ENCODE results near the gene DAAM1. TPM values are rescaled to one million over a fixed set of nuclear protein-coding genes. Genes with fewer than 3 reads are reported as not detected.

Gene DAAM1
- total RNA-seq, 1 experiment from 2014 or later: 13.3 TPM

DNA sequence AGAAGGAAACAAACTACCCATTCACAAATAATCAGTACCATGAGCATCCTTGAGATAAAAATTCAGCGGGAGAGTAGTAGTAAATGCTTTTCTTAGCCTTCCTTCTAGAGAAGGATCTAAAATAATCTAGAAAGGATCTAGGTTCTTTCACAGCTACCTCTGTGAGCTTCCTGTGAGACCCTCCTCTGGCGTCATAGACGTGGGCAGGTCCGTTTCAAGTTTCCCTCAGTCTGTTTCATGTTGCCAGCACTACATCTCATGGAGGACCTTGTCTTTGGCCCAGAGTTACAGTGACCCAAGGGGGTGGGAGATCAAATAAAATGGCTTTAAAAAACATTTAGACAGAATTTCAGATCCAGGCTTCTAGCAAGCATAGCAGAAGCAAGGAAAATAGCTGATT, 13.6 kb downstream of the DAAM1 start:
- no peak overlapping the region for H3K4me3 ChIP-seq (ENCODE audit: low read depth in 2 of 2, low read length in 2 of 2)
- no peaks in the 10 kb centered on the region; the same call in 1 of the 2 replicates for H3K4me1 ChIP-seq (ENCODE audit: control insufficient read depth, insufficient read depth, low read length)
- ChIA-PET CTCF (no interaction called here), POLR2A (no interaction called here)
- no peaks in the 10 kb centered on the region for H3K27me3 ChIP-seq (ENCODE audit: control insufficient read depth, insufficient read depth, low read length)
- no TSS peak for BruUV-seq (replicated peaks)
- intact Hi-C loops (cut with micrococcal nuclease; ENCODE audit: unreplicated experiment) (no loop called here), in situ Hi-C loops (cut with HindIII; ENCODE audit: low pct_unique_long_range_greater_than_20kb, low sequenced_read_pairs) (no loop called here)
- no peaks in the 10 kb centered on the region for H3K36me3 ChIP-seq (ENCODE audit: control insufficient read depth, insufficient read depth, low read length)
- no peak overlapping the region for H3K27ac ChIP-seq (ENCODE audit: low read length)
- ATAC-seq (no peak), DNase-seq (ENCODE audit: low read depth, low spot score) (no peak)
- TF ChIP-seq SIN3A (IDR thresholded peaks at IDR 0.05; ENCODE audit: borderline replicate concordance, insufficient read depth, low read depth, low read length) (no peak), POLR2AphosphoS5 (IDR thresholded peaks at IDR 0.05; ENCODE audit: low read depth, low read length) (no peak), TCF7L2 (IDR thresholded peaks at IDR 0.05; ENCODE audit: low read depth, low read length) (no peak)
- TF ChIP-seq, protein P1, sequence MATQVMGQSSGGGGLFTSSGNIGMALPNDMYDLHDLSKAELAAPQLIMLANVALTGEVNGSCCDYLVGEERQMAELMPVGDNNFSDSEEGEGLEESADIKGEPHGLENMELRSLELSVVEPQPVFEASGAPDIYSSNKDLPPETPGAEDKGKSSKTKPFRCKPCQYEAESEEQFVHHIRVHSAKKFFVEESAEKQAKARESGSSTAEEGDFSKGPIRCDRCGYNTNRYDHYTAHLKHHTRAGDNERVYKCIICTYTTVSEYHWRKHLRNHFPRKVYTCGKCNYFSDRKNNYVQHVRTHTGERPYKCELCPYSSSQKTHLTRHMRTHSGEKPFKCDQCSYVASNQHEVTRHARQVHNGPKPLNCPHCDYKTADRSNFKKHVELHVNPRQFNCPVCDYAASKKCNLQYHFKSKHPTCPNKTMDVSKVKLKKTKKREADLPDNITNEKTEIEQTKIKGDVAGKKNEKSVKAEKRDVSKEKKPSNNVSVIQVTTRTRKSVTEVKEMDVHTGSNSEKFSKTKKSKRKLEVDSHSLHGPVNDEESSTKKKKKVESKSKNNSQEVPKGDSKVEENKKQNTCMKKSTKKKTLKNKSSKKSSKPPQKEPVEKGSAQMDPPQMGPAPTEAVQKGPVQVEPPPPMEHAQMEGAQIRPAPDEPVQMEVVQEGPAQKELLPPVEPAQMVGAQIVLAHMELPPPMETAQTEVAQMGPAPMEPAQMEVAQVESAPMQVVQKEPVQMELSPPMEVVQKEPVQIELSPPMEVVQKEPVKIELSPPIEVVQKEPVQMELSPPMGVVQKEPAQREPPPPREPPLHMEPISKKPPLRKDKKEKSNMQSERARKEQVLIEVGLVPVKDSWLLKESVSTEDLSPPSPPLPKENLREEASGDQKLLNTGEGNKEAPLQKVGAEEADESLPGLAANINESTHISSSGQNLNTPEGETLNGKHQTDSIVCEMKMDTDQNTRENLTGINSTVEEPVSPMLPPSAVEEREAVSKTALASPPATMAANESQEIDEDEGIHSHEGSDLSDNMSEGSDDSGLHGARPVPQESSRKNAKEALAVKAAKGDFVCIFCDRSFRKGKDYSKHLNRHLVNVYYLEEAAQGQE (IDR thresholded peaks at IDR 0.05; ENCODE audit: insufficient read depth in 1 of 2, low read depth in 2 of 2, low read length in 1 of 2): no peak
- TF ChIP-seq, protein P2, sequence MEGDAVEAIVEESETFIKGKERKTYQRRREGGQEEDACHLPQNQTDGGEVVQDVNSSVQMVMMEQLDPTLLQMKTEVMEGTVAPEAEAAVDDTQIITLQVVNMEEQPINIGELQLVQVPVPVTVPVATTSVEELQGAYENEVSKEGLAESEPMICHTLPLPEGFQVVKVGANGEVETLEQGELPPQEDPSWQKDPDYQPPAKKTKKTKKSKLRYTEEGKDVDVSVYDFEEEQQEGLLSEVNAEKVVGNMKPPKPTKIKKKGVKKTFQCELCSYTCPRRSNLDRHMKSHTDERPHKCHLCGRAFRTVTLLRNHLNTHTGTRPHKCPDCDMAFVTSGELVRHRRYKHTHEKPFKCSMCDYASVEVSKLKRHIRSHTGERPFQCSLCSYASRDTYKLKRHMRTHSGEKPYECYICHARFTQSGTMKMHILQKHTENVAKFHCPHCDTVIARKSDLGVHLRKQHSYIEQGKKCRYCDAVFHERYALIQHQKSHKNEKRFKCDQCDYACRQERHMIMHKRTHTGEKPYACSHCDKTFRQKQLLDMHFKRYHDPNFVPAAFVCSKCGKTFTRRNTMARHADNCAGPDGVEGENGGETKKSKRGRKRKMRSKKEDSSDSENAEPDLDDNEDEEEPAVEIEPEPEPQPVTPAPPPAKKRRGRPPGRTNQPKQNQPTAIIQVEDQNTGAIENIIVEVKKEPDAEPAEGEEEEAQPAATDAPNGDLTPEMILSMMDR (IDR thresholded peaks at IDR 0.05): no peak
- no peaks in the 10 kb centered on the region for H3K9me3 ChIP-seq (ENCODE audit: control insufficient read depth, insufficient read depth, low read depth, low read length)

DNA sequence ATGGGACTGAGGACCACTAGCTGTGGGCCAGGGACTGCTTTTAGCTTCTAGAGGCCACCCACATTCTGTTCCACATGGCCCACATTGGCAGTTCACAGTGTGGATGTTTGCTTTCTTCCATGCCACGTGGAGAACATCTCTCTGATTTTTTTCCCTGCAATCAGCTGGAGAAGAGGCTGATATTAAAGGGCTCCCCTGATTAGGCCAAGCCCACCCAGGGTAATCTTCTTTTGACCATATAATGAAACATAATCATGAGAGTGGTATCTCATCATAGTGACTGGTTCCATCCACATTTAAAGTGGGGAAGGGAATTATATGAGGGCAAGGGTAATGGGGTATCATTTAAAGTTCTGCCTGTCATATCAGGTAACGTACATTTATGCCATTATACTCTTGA, 15.8 kb downstream of the DAAM1 start:
- no peak overlapping the region for H3K27ac ChIP-seq (ENCODE audit: low read length)
- POLR2A ChIA-PET: no interaction called here

More for the DNA sequence above, 15.8 kb downstream of the DAAM1 start:
- TF ChIP-seq TCF7L2 (IDR thresholded peaks at IDR 0.05; ENCODE audit: low read depth, low read length) (no peak), SIN3A (IDR thresholded peaks at IDR 0.05; ENCODE audit: borderline replicate concordance, insufficient read depth, low read depth, low read length) (no peak), POLR2AphosphoS5 (IDR thresholded peaks at IDR 0.05; ENCODE audit: low read depth, low read length) (no peak)
- TF ChIP-seq, protein P1 (IDR thresholded peaks at IDR 0.05; ENCODE audit: insufficient read depth in 1 of 2, low read depth in 2 of 2, low read length in 1 of 2): no peak
- TF ChIP-seq, protein P2 (IDR thresholded peaks at IDR 0.05): no peak
- Histone ChIP-seq H3K9me3 (ENCODE audit: control insufficient read depth, insufficient read depth, low read depth, low read length) (no peaks in the 10 kb centered on the region), H3K4me3 (ENCODE audit: low read depth in 2 of 2, low read length in 2 of 2) (no peak overlapping the region), H3K4me1 (ENCODE audit: control insufficient read depth, insufficient read depth, low read length) (no peaks in the 10 kb centered on the region; the same call in 1 of the 2 replicates), H3K36me3 (ENCODE audit: control insufficient read depth, insufficient read depth, low read length) (no peaks in the 10 kb centered on the region), H3K27me3 (ENCODE audit: control insufficient read depth, insufficient read depth, low read length) (no peaks in the 10 kb centered on the region)
- CTCF ChIA-PET: no interaction called here
- BruUV-seq (replicated peaks): no TSS peak
- intact Hi-C loops (cut with micrococcal nuclease; ENCODE audit: unreplicated experiment) (no loop called here), in situ Hi-C loops (cut with HindIII; ENCODE audit: low pct_unique_long_range_greater_than_20kb, low sequenced_read_pairs) (no loop called here)
- ATAC-seq: no peak
- no peak for DNase-seq (ENCODE audit: low read depth, low spot score)

Measured in Panc1 (cell line).